Endodermal cell (in vitro differentiated cells): Measurements from ENCODE around the gene BIVM. TPM values are rescaled to one million over a fixed set of nuclear protein-coding genes. Genes with fewer than 3 reads are reported as not detected.

Experiments
- DNase-seq: peaks from one replicate; pipeline ENCODE4 v3.0.0-alpha.2; 2017
- H3K27ac ChIP-seq: 2 replicates; pipeline ENCODE4 v1.5.1; 2013; ENCODE audit warnings: mild to moderate bottlenecking, low read depth, low read length, moderate library complexity
- H3K27me3 ChIP-seq: 2 replicates; pipeline ENCODE4 v1.6.1; 2013; ENCODE audit warnings: mild to moderate bottlenecking, low read length, moderate library complexity; ENCODE audit not compliant: insufficient read depth, control insufficient read depth, poor library complexity, severe bottlenecking
- H3K36me3 ChIP-seq: 2 replicates; pipeline ENCODE4 v1.7.0; 2013; ENCODE audit warnings: mild to moderate bottlenecking, low read length, moderate library complexity; ENCODE audit not compliant: control insufficient read depth, insufficient read depth
- H3K4me1 ChIP-seq: one replicate; pipeline ENCODE4 v1.7.0; 2013; ENCODE audit warnings: low read length; ENCODE audit not compliant: control insufficient read depth, insufficient read depth
- H3K4me3 ChIP-seq: 2 replicates; pipeline ENCODE4 v1.5.1; 2013; ENCODE audit warnings: mild to moderate bottlenecking, low read length, moderate library complexity
- H3K9ac ChIP-seq: 2 replicates; pipeline ENCODE4 v1.6.1; 2013; ENCODE audit warnings: mild to moderate bottlenecking, low read length, moderate library complexity; ENCODE audit not compliant: poor library complexity, severe bottlenecking; ENCODE audit errors: extremely low read depth
- H3K9me3 ChIP-seq: 2 replicates; pipeline ENCODE4 v1.6.1; 2013; ENCODE audit warnings: mild to moderate bottlenecking, low read length, moderate library complexity; ENCODE audit not compliant: control insufficient read depth
- H3K27ac Mint-ChIP-seq: 2 replicates; pipeline ENCODE4 v1.8.0; 2020; ENCODE audit warnings: mixed read lengths
- H3K27me3 Mint-ChIP-seq: 2 replicates; pipeline ENCODE4 v1.8.0; 2021; ENCODE audit warnings: mild to moderate bottlenecking, mixed read lengths; ENCODE audit not compliant: insufficient read depth
- H3K36me3 Mint-ChIP-seq: 2 replicates; pipeline ENCODE4 v1.8.0; 2020; ENCODE audit warnings: low read depth, mixed read lengths
- H3K4me1 Mint-ChIP-seq: 2 replicates; pipeline ENCODE4 v1.8.0; 2020; ENCODE audit warnings: mixed read lengths
- H3K4me3 Mint-ChIP-seq: 2 replicates; pipeline ENCODE4 v1.8.0; 2020; ENCODE audit warnings: mild to moderate bottlenecking, moderate library complexity, mixed read lengths
- H3K9me3 Mint-ChIP-seq: 2 replicates; pipeline ENCODE4 v1.8.0; 2020; ENCODE audit warnings: mild to moderate bottlenecking, mixed read lengths
- WGBS, 2 experiments: methylation state at CpG; one replicate each; pipeline versions ENCODE4 v1.1.5 to v1.1.7; 2013; ENCODE audit warnings: missing lambda C conversion rate in 2 of 2, mixed read lengths in 1 of 2; ENCODE audit not compliant: insufficient coverage in 1 of 2, insufficient read length in 1 of 2; 5-methylcytosine and 5-hydroxymethylcytosine counted together
- total RNA-seq, 2 donors: library from RNA; stranded (reverse); fragmentation: NEBNext Ultra II Directional in 1 of 2; extraction: Animal tissue kit (Norgen Biotek cat#: 25700) in 1 of 2; gene quantifications; 2 replicates in 1 of 2; 3 replicates in 1 of 2; pipeline ENCODE4 v1.2.1, GENCODE V29; 2021
- TF ChIP-seq, protein P1 (sequence below): fragments of 200-600 bp; sonication (generic); conservative IDR thresholded peaks from 2 replicates; pipeline ENCODE4 v1.5.0; 2021; ENCODE audit warnings: antibody characterized with exemption, mild to moderate bottlenecking

Gene BIVM
- total RNA-seq, 2 donors from 2014 or later = 14.7 to 15.0 TPM

DNA sequence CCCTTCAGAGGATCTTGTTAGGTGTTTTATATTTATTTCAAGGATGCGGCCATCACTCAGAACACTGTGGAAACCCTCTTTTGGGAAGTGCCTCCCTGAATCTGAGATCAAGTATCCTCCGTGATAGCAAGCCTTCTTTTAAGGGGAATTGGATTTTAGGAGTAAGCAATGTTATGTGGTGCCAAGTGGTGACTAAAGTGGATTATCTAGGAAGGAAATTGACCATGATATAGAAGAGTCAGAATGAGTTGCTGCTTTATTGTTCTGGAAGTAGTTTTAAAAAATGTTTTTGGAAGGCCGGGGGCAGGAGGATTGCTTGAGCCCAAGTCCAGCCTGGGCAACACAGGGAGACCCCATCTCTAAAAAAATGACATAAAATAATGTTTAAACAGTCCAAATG is 53.6 kb downstream of the BIVM start:
- no peaks in the 10 kb centered on the region for H3K4me1 Mint-ChIP-seq
- peak overlapping the region; percentile 61 for H3K27ac Mint-ChIP-seq
- DNase-seq = no peak
- H3K27me3 ChIP-seq = no peaks in the 10 kb centered on the region
- TF ChIP-seq, protein P1, sequence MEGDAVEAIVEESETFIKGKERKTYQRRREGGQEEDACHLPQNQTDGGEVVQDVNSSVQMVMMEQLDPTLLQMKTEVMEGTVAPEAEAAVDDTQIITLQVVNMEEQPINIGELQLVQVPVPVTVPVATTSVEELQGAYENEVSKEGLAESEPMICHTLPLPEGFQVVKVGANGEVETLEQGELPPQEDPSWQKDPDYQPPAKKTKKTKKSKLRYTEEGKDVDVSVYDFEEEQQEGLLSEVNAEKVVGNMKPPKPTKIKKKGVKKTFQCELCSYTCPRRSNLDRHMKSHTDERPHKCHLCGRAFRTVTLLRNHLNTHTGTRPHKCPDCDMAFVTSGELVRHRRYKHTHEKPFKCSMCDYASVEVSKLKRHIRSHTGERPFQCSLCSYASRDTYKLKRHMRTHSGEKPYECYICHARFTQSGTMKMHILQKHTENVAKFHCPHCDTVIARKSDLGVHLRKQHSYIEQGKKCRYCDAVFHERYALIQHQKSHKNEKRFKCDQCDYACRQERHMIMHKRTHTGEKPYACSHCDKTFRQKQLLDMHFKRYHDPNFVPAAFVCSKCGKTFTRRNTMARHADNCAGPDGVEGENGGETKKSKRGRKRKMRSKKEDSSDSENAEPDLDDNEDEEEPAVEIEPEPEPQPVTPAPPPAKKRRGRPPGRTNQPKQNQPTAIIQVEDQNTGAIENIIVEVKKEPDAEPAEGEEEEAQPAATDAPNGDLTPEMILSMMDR = no peak
- H3K36me3 ChIP-seq = peaks cover 43% of the 10 kb centered on the region
- H3K36me3 Mint-ChIP-seq = peaks cover 23% of the 10 kb centered on the region
- no peaks in the 10 kb centered on the region for H3K9me3 ChIP-seq
- no peak overlapping the region for H3K9ac ChIP-seq
- no peak overlapping the region for H3K4me3 Mint-ChIP-seq
- no peaks in the 10 kb centered on the region for H3K4me1 ChIP-seq
- H3K9me3 Mint-ChIP-seq = no peaks in the 10 kb centered on the region
- H3K27ac ChIP-seq = no peak overlapping the region
- H3K4me3 ChIP-seq = no peak overlapping the region
- 97 to 100% methylated on average over 1 to 3 of the region's 3 CpGs for WGBS, 2 experiments
- H3K27me3 Mint-ChIP-seq = no peaks in the 10 kb centered on the region

DNA sequence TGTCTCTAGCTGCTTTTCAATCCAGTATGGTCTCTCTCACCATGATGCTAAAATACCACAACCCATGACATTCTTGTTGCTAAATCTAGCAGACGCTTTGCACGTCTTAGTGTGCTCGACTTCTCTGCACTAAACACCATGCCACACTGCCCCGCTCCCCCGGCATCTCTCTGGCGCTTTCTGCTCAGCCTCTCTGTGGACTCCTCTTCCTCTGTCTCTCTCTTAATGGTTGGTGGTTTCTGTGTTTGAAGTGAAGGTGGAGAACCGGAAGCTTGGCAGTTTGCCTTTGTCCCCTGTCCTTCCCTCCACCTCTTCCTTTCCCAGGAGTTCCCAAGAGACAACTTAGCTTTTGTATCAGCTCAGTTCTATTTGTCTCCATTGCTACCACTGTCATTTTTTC is 55.8 kb downstream of the BIVM start:
- no peaks in the 10 kb centered on the region for H3K4me1 Mint-ChIP-seq
- Histone ChIP-seq H3K4me1 (no peaks in the 10 kb centered on the region), H3K27me3 (no peaks in the 10 kb centered on the region), H3K27ac (no peak overlapping the region), H3K9ac (no peak overlapping the region), H3K4me3 (no peak overlapping the region), H3K36me3 (peaks cover 59% of the 10 kb centered on the region), H3K9me3 (no peaks in the 10 kb centered on the region)
- TF ChIP-seq, protein P1 = no peak
- H3K4me3 Mint-ChIP-seq = no peak overlapping the region
- 96% methylated on average over 6 of the region's 7 CpGs; no CpG with 5 or more reads in 1 of the 2 experiments for WGBS, 2 experiments
- no peaks in the 10 kb centered on the region for H3K27me3 Mint-ChIP-seq
- H3K27ac Mint-ChIP-seq = no peak overlapping the region
- H3K9me3 Mint-ChIP-seq = no peaks in the 10 kb centered on the region
- peaks cover 37% of the 10 kb centered on the region for H3K36me3 Mint-ChIP-seq
- DNase-seq = no peak

DNA sequence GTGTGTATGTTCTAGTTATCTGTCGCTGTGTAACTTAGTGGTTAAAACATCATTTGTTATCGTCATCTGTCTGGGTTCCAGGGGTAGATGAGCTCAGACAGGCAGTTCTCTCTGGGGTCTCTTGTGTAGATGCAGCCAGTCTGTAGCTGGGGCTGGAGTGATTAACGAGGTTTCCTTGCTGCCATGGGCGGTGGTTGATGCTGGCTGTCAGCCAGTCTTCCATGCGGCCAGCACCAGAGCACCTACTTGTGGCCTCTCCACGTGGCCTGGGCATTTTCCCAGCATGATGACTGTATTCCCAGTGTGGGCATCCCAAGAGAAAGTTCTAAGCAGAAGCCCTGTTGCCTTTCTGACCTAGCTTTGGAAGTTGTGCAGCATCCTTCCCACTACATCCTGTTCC is 57.6 kb downstream of the BIVM start:
- TF ChIP-seq, protein P1 = no peak
- Histone ChIP-seq H3K27me3 (no peaks in the 10 kb centered on the region), H3K9ac (no peak overlapping the region), H3K27ac (no peak overlapping the region), H3K36me3 (peaks cover 76% of the 10 kb centered on the region), H3K4me3 (no peak overlapping the region), H3K9me3 (no peaks in the 10 kb centered on the region), H3K4me1 (no peaks in the 10 kb centered on the region)
- no peaks in the 10 kb centered on the region for H3K4me1 Mint-ChIP-seq
- no peak for DNase-seq
- H3K27ac Mint-ChIP-seq = no peak overlapping the region
- no peaks in the 10 kb centered on the region for H3K27me3 Mint-ChIP-seq
- no peak overlapping the region for H3K4me3 Mint-ChIP-seq
- 74% methylated on average over 6 of the region's 6 CpGs; no CpG with 5 or more reads in 1 of the 2 experiments for WGBS, 2 experiments
- no peaks in the 10 kb centered on the region for H3K9me3 Mint-ChIP-seq
- peaks cover 45% of the 10 kb centered on the region for H3K36me3 Mint-ChIP-seq
